Measurements from ENCODE around the gene ECI2. TPM values are rescaled to one million over a fixed set of nuclear protein-coding genes. Genes with fewer than 3 reads are reported as not detected.
A peak's percentile ranks its signal among the peaks of the same experiment; 100 is the strongest.

The ECI2 gene
- polyA plus RNA-seq, 2 of the 4 experiments (the other 2 are of a cell fraction), result 48.1 to 68.9 TPM

- TF ChIP-seq PBX3 (IDR thresholded peaks at IDR 0.05), result no peak
- TF ChIP-seq RAD21 (conservative IDR thresholded peaks at IDR 0.05 in 1 of 2, IDR thresholded peaks at IDR 0.05 in 1 of 2), result no peak
- no peak for TF ChIP-seq SREBF2 (IDR thresholded peaks at IDR 0.05)
- TF ChIP-seq FOSB (CRISPR knock-in tag; IDR thresholded peaks at IDR 0.05), result no peak
- TF ChIP-seq HOXB13 (CRISPR knock-in tag; IDR thresholded peaks at IDR 0.05; ENCODE audit: low read depth), result no peak
- no peak for TF ChIP-seq ZC3H11A (IDR thresholded peaks at IDR 0.05)
- TF ChIP-seq POLR2A (IDR thresholded peaks at IDR 0.05; ENCODE audit: low read length), result no peak
- no peak for TF ChIP-seq CHD4 (IDR thresholded peaks at IDR 0.05; ENCODE audit: borderline replicate concordance)
- TF ChIP-seq CTCF (IDR thresholded peaks at IDR 0.05), result no peak
- TF ChIP-seq CEBPB (IDR thresholded peaks at IDR 0.05), result no peak
- TF ChIP-seq REST (IDR thresholded peaks at IDR 0.05), result no peak
- no peak for TF ChIP-seq PHF8 (IDR thresholded peaks at IDR 0.05; ENCODE audit: borderline replicate concordance, low read depth)
- no peak for TF ChIP-seq NR3C1 (IDR thresholded peaks at IDR 0.05)
- DNase-seq (ENCODE audit: low read depth in 1 of 2, low spot score in 1 of 2) (no peak), FAIRE-seq (no peak), ATAC-seq (no peak)
- Histone ChIP-seq H3K27ac (no peak overlapping the region), H3K4me3 (no peak overlapping the region), H3K4me2 (no peak overlapping the region), H3K4me1 (peaks cover 8% of the 10 kb centered on the region; the same call in 2 of the 3 replicates), H3K9me3 (no peaks in the 10 kb centered on the region)
- 64% methylated on average over 3 of the region's 3 CpGs for WGBS (ENCODE audit: missing lambda C conversion rate)
- ChIA-PET POLR2A (no interaction called here), CTCF (interaction anchor here (5.3 kb wide), 1 partner anchor 18 kb away, joined by 28 read pairs; no protein-coding TSS in a partner anchor)
Observed at GRCh38 chr6:4138186-4138585, 2.8 kb upstream of the ECI2 start.

- ChIA-PET POLR2A (interaction anchor here (1.1 to 2.5 kb wide), 6 partner anchors 10 to 118 kb away, joined by 3 to 16 read pairs (median 8); a partner anchor contains a TSS), CTCF (interaction anchor here (0.8 to 5.3 kb wide), 6 partner anchors 9 to 82 kb away, joined by 3 to 28 read pairs (median 7); no protein-coding TSS in a partner anchor)
- H3K4me1 ChIP-seq, result peaks cover 8% of the 10 kb centered on the region; the same call in 2 of the 3 replicates
- WGBS (ENCODE audit: missing lambda C conversion rate), result 8% methylated on average over 1 of the region's 1 CpG
- H3K4me3 ChIP-seq, result peak overlapping the region; percentile 65
- TF ChIP-seq MAX (IDR thresholded peaks at IDR 0.05), result no peak
- no peak for TF ChIP-seq GATA3 (IDR thresholded peaks at IDR 0.05; ENCODE audit: borderline replicate concordance)
- no peak for TF ChIP-seq ESRRA (IDR thresholded peaks at IDR 0.05; ENCODE audit: borderline replicate concordance, low read length)
- no peak for TF ChIP-seq ZSCAN20 (CRISPR knock-in tag; IDR thresholded peaks at IDR 0.05)
- H3K9me3 ChIP-seq, result no peaks in the 10 kb centered on the region
- ATAC-seq (no peak), FAIRE-seq (no peak), DNase-seq (ENCODE audit: low read depth in 1 of 2, low spot score in 1 of 2) (no peak)
- H3K4me2 ChIP-seq, result peak overlapping the region; percentile 83
- H3K27ac ChIP-seq, result peak overlapping the region; percentile 87 to 92
Observed at GRCh38 chr6:4136354-4136831, 1.0 kb upstream of the ECI2 start.

All from A549 (cell line).